TTC549 (cell line): Measurements from ENCODE around the gene MYO3A.
"Not testable (repeated sequence)": the region's sequence is repeated elsewhere in the genome, so short reads cannot be mapped to it uniquely, and the experiment has no call there.

Experiments
- FAIRE-seq: peaks from 2 replicates; lab custom pipeline; 2012; peaks lifted over from hg19 to GRCh38; lab: Jason Lieb, UNC

The MYO3A gene

DNA sequence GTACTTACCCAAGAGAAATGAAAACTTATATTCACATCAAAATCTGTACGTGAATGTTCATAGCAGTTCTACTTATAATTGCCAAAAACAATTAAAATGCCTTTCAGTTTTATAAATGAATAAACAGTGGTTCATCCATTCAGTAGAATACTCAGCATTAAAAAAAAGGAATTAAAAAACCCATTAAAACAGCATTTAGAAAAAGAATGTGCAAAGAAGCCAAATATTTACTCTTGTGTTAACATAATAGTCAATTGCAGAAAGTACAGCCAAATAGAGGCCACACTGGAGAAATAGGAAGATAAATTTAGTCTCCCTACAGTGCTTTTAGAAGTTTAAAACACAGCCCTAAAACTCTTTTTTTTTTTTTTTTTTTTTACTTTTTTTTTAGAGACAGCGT, 54.6 kb downstream of the MYO3A start:
- FAIRE-seq, result no peak

DNA sequence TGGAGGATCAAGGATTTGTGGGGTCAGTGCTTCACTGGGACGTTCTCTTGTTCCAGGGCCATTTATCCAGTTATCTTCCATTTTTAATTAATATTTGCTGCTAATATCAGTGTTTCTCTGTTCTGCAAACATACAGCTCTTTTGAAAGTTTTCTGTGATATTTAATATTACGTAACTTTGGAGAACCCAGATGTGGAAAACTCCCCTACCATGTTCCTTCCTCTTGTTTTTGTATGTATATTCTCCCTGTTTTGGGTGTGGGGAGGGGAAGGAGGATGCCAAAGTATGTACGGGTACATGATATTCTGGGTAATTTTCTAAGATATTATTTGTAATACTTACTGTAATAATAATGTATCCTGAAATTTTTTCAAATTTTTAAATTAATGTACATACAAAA, 55.9 kb downstream of the MYO3A start:
- FAIRE-seq, result no peak

- no peak for FAIRE-seq
Observed at GRCh38 chr10:25999295-25999981, 65.4 kb downstream of the MYO3A start.

DNA sequence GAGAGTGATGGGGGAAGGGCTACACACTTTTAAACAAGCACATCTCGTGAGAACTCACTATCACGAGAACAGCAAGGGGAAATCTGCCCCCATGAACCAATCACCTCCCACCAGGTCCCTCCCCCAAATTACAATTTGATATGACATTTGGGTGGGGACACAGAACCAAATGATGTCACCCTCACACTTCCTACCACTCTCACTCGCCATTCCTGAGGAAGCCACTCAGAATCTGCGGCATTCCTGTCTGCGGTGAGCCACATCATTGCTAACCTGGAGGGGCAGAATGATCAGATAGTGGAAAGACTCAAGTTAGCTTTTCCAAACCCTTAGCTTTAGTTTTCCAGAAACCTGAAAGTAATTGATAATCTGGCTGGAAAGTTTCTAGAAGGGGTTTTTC, 66.9 kb downstream of the MYO3A start:
- FAIRE-seq, result no peak

DNA sequence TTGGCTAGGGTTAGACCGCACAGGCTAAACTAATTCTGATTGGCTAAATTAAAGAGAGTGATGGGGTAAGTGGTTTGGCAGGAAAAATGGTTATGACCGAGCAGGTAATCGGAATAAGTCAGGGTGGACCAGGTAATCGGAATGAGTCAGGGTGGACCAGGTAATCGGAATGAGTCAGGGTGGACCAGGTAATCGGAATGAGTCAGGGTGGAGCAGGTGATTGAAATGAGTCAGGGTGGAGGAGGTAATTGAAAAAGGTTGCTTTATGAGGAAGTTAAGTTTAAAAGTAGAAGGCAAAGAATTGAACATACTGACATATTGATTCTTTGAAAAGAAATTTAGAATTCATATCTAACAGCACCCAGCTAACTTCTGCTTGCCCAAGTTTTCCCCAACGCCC, 68.4 kb downstream of the MYO3A start:
- FAIRE-seq, result not testable (repeated sequence)

DNA sequence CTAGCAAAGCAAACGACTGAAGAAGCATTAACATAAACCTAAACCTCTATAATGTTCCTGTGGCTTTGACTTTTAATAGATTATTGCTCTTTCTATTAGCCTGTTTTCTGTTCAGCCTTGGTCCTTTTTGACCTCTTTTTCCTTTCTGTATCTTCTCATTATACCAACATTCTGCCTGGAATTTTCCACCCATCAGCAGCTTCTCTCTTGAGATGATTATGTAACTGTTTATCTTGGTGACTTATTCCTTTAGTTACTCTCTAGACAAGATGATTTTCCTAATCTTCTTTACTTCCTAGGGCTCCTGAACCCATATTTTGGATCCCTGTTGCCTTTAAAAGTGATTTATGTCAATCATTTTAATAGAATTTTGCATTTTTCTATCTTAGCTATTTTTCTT, 81.1 kb downstream of the MYO3A start:
- no peak for FAIRE-seq

GRCh38 chr10:26022831-26023230, 88.8 kb downstream of the MYO3A start:
- FAIRE-seq, result no peak

DNA sequence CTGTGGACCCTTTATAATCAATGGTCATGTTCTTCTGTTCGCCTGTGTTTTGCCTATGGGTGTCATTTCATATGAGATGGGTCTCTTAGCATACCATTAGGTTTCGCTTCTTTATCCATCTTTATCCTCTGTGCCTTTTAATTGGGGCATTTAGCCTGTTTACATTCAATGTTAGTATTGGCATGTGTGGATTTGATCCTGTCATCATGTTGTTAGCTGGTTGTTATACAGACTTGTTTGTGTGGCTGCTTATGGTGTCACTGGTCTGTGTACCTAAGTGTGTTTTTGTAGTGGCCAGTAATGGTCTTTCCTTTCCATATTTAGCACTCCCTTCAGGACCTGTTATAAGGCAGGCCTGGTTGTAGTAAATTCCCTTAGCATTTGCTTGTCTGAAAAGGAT, 90.3 kb downstream of the MYO3A start:
- no peak for FAIRE-seq

- FAIRE-seq, result no peak
Observed at GRCh38 chr10:26025523-26025922, 91.5 kb downstream of the MYO3A start.

DNA sequence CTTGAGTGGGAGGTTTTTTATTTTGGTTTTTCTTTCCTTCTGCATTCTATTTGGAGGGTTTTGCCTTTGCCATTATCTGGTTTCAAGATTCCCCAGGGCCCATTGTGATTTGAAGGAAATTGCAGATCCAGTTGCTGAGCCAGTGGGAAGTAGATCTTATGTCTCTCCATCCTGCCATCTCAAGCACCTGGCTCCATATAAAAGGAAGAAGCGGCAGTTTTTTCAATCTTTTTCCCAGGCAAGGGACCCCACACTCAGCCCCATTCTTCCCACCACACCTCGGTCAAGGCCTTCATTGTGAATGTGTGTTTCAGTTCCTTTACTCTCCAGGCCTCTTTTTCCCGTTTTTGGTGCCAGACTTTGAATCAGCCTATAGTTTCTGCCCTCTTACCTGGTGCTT, 95.8 kb downstream of the MYO3A start:
- no peak for FAIRE-seq

DNA sequence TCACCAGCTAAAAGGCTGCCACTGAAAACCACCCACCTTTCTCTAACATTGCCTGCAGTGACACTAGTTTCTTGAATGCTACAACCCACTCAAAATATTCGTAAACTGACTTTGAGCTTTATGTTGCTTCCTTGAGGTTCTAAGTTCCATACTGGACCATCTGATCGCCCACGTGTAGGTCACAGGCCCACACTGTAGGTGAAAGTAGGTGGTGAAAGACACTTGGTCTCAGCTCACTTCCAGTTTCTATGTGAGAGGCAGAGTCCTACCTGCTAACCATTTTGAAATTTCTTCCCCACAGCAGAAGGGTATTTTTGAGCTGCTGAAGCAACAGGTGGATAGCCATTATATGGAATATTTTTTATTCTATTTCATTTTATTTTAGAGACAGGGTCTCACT, 97.3 kb downstream of the MYO3A start:
- FAIRE-seq, result no peak

DNA sequence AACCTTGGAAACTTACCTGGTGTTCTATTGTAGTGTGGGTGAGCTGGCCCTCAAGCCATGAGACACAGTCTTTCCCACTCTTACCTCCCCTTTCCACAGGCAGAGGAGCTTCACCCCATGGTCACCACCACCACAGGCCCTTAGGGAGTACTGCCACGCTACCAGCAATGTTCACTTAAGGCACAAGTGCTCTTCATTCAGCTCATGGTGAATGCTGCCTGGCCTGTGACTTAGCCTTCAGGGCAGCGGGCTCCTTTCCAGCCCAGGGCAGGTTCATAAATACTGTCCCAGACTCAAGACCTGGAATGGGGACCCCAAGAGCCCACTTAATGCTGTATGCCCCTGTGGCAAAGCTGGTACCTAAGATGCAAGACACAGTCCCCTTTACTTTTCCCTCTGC, 109.4 kb downstream of the MYO3A start:
- no peak for FAIRE-seq

DNA sequence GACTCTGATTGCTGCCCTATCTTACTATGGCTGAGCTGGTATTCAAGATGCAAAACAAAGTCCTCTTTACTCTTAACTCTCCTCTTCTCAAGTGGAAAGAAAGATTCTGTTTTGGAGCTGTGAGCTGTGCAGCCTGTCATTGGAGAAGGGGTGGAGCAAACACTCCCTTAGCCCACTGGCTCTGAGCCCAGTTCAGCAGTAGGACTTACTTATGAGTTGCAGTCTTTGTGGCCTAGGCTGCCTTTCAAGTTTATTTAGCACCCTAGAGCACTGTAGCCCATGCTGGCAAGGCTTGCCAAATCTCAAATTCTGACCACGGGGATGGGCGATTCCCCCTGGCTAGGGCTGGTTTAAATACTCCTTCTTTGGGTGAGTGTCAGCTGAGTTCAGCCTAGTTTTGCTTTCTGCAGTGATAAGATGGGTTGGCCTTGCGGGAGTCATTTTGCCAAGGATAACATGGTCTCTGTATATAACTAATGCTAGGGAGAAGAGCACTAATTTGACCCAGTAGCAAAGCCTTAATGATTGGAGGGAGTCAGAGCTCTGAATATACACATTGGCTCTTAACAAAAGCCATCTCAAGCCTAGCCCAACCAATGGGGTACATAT, 110.2 kb downstream of the MYO3A start:
- FAIRE-seq, result no peak

DNA sequence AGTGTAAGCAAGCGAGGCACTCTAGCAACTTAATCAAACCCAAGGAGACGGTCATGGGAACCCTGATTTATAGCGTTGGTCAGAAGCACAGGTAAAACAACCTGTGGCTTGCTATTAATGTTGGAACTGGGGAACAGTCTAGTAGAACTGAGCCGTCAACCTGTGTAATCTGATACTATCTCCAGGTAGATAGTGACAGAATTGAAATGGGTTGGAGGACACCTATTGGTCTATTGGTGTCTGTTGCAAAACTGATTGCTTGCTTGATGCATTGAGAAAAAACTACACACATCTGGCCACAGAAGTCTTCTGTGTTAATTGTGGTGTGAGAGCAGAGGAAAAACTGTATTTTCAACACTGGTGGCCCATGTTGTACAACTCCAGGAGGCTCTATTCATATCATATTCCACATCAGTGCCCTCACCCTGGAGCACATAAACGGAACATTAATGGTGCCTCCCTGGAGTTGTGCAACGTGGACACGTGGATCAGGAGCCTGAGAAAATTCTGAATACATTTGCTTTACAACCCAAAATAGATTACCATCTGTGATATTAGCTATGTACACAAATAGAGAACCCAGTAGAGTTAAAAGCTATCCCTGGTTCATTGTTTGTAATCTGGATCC, 112.2 kb downstream of the MYO3A start:
- no peak for FAIRE-seq

GRCh38 chr10:26048756-26049155, 114.7 kb downstream of the MYO3A start:
- FAIRE-seq, result no peak

DNA sequence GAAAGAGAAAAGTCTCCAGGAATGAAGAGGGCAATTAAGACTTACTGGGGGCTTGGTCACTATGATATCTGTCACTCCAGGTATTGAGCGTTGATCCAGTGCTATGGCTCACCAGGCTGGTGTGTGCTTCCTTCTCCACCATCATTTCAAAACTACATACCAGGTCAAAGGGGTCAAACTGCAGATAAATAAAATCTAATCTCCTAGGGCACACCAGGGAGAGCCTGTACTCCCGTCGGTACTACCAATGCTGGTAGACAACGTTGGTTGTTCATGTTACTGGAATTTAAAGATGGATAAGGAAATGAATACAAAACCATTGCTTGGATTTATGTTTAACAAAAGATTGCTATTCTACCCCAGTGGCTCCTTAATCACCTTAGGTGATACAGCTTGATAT, 118.3 kb downstream of the MYO3A start:
- FAIRE-seq, result no peak

DNA sequence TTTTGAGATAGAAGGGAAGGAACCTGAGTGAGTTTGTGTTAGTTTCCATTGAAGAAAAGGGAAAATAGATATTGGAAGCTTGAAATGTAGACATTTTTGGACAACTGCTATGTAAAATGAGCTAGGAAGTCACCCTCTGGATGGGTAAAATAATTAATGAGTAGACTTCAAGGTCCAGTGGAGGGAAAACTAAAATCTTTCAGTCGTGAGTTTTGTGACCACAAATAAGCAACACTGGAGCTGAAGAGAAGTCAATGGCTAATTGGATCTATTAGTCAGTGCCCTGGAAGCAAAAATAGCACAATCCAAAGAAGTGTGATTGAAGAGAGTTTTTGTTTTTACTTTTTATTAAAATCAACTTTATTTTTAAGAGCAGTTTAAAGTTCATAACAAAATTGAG, 123.4 kb downstream of the MYO3A start:
- no peak for FAIRE-seq

GRCh38 chr10:26064106-26064505, 130.1 kb downstream of the MYO3A start:
- FAIRE-seq, result no peak

- FAIRE-seq, result no peak
Observed at GRCh38 chr10:26067680-26068079, 133.7 kb downstream of the MYO3A start.

DNA sequence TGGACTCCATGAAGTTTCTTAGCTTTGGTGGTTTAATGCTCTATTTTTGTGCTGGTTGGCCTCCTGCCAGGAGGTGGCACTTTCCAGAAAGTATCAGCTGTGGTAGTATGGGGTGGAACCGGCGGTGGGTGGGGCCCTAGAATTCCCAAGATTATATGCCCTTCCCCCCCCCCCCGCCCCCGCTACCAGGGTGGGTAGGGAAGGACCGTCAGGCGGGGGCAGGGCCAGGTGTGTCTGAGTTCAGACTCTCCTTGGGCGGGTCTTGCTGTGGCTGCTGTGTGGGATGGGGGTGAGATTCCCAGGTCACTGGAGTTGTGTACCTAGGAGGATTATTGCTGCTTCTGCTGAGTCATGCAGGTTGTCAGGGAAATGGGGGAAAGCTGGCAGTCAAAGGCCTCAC, 146.9 kb downstream of the MYO3A start:
- FAIRE-seq, result not testable (repeated sequence)

DNA sequence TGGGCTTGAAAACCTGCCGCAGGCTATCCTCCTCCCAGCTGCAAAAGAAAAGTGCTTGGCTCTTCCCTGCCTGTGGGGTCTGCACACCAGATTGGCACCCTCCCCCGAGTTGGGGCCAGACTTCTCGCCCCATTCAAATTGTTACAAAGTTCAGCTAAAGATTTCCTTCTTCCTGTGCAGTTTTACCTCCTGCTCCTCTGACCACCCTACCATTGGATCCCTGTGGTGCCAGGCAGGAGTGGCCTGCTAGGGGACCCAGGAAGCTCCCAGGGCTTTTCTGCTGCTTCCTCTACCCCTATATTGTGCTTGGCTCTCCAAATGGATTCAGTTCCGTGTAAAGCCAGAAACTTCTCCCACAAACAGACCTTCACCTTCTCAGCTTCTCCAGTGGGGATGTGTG, 147.4 kb downstream of the MYO3A start:
- FAIRE-seq, result no peak

DNA sequence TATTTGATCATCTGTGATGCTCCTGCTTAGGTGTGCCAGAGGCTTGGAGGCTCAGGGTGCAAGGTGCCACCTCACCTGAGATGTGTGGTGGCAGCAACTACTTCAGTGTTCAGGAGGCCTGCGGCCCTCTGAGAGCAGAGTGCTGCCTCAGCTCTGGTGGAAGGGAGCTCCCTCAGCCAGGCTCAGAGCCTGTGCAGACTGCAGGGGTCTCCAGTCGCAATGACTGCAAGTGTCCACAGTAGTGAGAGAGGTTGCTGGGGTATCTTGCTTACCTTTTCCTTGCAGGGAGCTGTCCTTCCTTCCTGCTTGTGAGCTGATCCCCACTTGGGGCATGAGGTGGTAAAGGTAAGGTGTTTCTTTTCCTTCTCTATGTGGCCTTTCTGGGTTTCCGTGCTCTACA, 151.5 kb downstream of the MYO3A start:
- FAIRE-seq, result no peak

DNA sequence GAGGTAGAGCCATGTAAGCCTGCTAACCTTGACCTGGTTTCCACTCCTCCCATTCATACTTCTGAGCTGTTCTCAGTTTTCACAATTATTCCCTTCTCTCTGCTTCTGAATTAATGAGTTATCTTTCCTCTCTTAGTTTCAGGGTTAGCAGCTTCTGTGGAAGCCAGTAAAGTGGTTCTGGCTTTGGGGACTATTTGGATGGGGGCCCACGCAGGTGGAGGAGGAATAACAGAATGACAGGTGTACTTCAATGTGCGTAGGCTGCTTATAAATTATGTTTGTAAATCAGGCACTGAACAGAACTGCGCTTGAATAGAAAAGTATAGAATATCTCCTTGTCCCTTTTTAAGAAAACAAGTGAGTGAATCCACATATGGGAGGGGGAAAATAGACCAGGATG, 153.6 kb downstream of the MYO3A start:
- FAIRE-seq, result no peak

DNA sequence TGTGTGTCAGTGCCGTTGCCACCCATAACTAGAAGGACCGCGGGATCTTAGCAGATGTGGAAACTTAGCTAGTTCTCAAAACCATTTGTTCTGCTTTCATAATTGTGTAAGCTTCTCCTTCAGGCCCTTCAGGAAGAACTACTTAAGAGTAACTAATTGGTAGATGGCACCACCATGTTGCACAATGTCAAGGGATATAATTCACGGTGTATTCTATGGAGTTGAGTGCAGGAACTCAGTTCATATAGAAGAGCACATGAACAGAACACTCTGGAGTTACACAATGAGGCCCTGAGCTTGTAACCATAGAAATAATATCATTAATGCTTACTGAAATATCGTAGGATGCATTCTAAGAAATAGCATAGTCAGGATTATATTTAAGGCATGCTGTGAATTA, 156.0 kb downstream of the MYO3A start:
- FAIRE-seq, result no peak
